ENCODE results near the gene MIEN1. TPM values are rescaled to one million over a fixed set of nuclear protein-coding genes. Genes with fewer than 3 reads are reported as not detected.
A peak's percentile ranks its signal among the peaks of the same experiment; 100 is the strongest.

Gene MIEN1
- polyA plus RNA-seq, 3 donors, result 61.7 to 141 (median 124) TPM

GRCh38 chr17:39769974-39770587 is 39.7 kb upstream of the MIEN1 start:
- peaks cover 17 to 35% of the 10 kb centered on the region in 2 donors for H3K27me3 ChIP-seq (ENCODE audit: control insufficient read depth in 2 of 2, insufficient read depth in 2 of 2, low read length in 2 of 2)
- intact Hi-C loops (cut with micrococcal nuclease), result no loop called here
- no peak overlapping the region for H3K4me3 ChIP-seq (replicated peaks in 1 of 3; ENCODE audit: low read depth in 2 of 3, low read length in 3 of 3)

GRCh38 chr17:39767147-39767546 is 36.8 kb upstream of the MIEN1 start:
- Mint-ChIP-seq H3K27me3 (ENCODE audit: low read depth in 3 of 3) (peaks cover 21 to 44% (median 22%) of the 10 kb centered on the region in 3 donors), H3K4me1 (peaks cover 2% of the 10 kb centered on the region), H3K27ac (peak overlapping the region in 1 of 7 donors; percentile 48), H3K9me3 (no peaks in the 10 kb centered on the region), H3K36me3 (no peaks in the 10 kb centered on the region), H3K4me3 (no peak overlapping the region)
- Histone ChIP-seq H3K9ac (ENCODE audit: insufficient read depth, low read length, poor library complexity, severe bottlenecking) (no peak overlapping the region), H3K79me2 (ENCODE audit: insufficient read depth, low read length) (no peaks in the 10 kb centered on the region), H3K4me3 (replicated peaks in 1 of 3; ENCODE audit: low read depth in 2 of 3, low read length in 3 of 3) (no peak overlapping the region), H3K4me1 (ENCODE audit: control insufficient read depth in 1 of 2, insufficient read depth in 2 of 2, low read length in 2 of 2) (no peaks in the 10 kb centered on the region), H3K27me3 (ENCODE audit: control insufficient read depth in 2 of 2, insufficient read depth in 2 of 2, low read length in 2 of 2) (peaks cover 5 to 22% of the 10 kb centered on the region in 2 donors), H2AFZ (ENCODE audit: insufficient read depth, low read depth, low read length, poor library complexity, severe bottlenecking) (no peak overlapping the region), H4K20me1 (ENCODE audit: insufficient read depth, low read length) (no peaks in the 10 kb centered on the region), H3K4me2 (replicated peaks; ENCODE audit: extremely low read depth, low read length, poor library complexity, severe bottlenecking) (no peak overlapping the region), H3K36me3 (replicated peaks in 1 of 2; ENCODE audit: control insufficient read depth in 1 of 2, insufficient read depth in 2 of 2, low read length in 2 of 2) (no peaks in the 10 kb centered on the region), H3K9me3 (replicated peaks in 1 of 2; ENCODE audit: control insufficient read depth in 1 of 2, insufficient read depth in 1 of 2, low read length in 2 of 2) (no peaks in the 10 kb centered on the region), H3K27ac (ENCODE audit: low read depth in 1 of 2, low read length in 2 of 2) (no peak overlapping the region)
- no peak for DNase-seq
- no peak for TF ChIP-seq CTCF (IDR thresholded peaks at IDR 0.05)
- intact Hi-C loops (cut with micrococcal nuclease), result no loop called here
- 100% methylated on average over 1 of the region's 3 CpGs for WGBS (ENCODE audit: insufficient coverage)

More at GRCh38 chr17:39769974-39770587, 39.7 kb upstream of the MIEN1 start:
- Histone ChIP-seq H2AFZ (ENCODE audit: insufficient read depth, low read depth, low read length, poor library complexity, severe bottlenecking) (no peak overlapping the region), H3K36me3 (replicated peaks in 1 of 2; ENCODE audit: control insufficient read depth in 1 of 2, insufficient read depth in 2 of 2, low read length in 2 of 2) (no peaks in the 10 kb centered on the region), H3K4me2 (replicated peaks; ENCODE audit: extremely low read depth, low read length, poor library complexity, severe bottlenecking) (no peak overlapping the region), H3K27ac (ENCODE audit: low read depth in 1 of 2, low read length in 2 of 2) (no peak overlapping the region), H3K9me3 (replicated peaks in 1 of 2; ENCODE audit: control insufficient read depth in 1 of 2, insufficient read depth in 1 of 2, low read length in 2 of 2) (no peaks in the 10 kb centered on the region), H3K79me2 (ENCODE audit: insufficient read depth, low read length) (no peaks in the 10 kb centered on the region), H3K4me1 (ENCODE audit: control insufficient read depth in 1 of 2, insufficient read depth in 2 of 2, low read length in 2 of 2) (no peaks in the 10 kb centered on the region), H3K9ac (ENCODE audit: insufficient read depth, low read length, poor library complexity, severe bottlenecking) (no peak overlapping the region), H4K20me1 (ENCODE audit: insufficient read depth, low read length) (no peaks in the 10 kb centered on the region)
- TF ChIP-seq CTCF (IDR thresholded peaks at IDR 0.05), result no peak
- Mint-ChIP-seq H3K4me1 (peaks cover 5% of the 10 kb centered on the region), H3K27me3 (ENCODE audit: low read depth in 3 of 3) (peaks cover 20 to 39% (median 31%) of the 10 kb centered on the region in 3 donors), H3K4me3 (no peak overlapping the region), H3K36me3 (peaks cover 0 to 2% of the 10 kb centered on the region in 2 donors), H3K27ac (no peak overlapping the region), H3K9me3 (no peaks in the 10 kb centered on the region)
- no peak for DNase-seq
- WGBS (ENCODE audit: insufficient coverage), result 84% methylated on average over 7 of the region's 8 CpGs
